Ishikawa (cell line): ENCODE results near the gene DEF6.

Source experiments
- CEBPB ChIP-seq: IDR thresholded peaks from 2 replicates; pipeline ENCODE4 v1.6.1; 2012
- CREB1 ChIP-seq: IDR thresholded peaks from 2 replicates; pipeline ENCODE4 v1.6.1; 2012; ENCODE audit warnings: low read depth
- EGR1 ChIP-seq: IDR thresholded peaks from 2 replicates; pipeline ENCODE4 v1.6.1; 2012
- EP300 ChIP-seq: IDR thresholded peaks from 2 replicates; pipeline ENCODE4 v1.6.1; 2012; ENCODE audit warnings: borderline replicate concordance
- FOXM1 ChIP-seq: IDR thresholded peaks from 2 replicates; pipeline ENCODE4 v1.6.1; 2012; ENCODE audit warnings: low read depth, borderline replicate concordance
- NFIC ChIP-seq: IDR thresholded peaks from 2 replicates; pipeline ENCODE4 v1.6.1; 2012
- RAD21 ChIP-seq: IDR thresholded peaks from 2 replicates; pipeline ENCODE4 v1.6.1; 2012; ENCODE audit warnings: low read depth
- REST ChIP-seq: IDR thresholded peaks from 2 replicates; pipeline ENCODE4 v1.6.1; 2012; ENCODE audit warnings: low read depth, mild to moderate bottlenecking
- TAF1 ChIP-seq: IDR thresholded peaks from 2 replicates; pipeline ENCODE4 v1.6.1; 2012; ENCODE audit warnings: low read depth, mild to moderate bottlenecking
- TCF12 ChIP-seq: IDR thresholded peaks from 2 replicates; pipeline ENCODE4 v1.6.1; 2012; ENCODE audit warnings: low read depth
- TEAD4 ChIP-seq: IDR thresholded peaks from 2 replicates; pipeline ENCODE4 v1.6.1; 2012
- YY1 ChIP-seq: IDR thresholded peaks from 2 replicates; pipeline ENCODE4 v1.6.1; 2012; ENCODE audit warnings: low read depth
- ZBTB7A ChIP-seq: IDR thresholded peaks from 2 replicates; pipeline ENCODE4 v1.6.1; 2012; ENCODE audit warnings: low read depth
- TF ChIP-seq, protein P1 (sequence below): IDR thresholded peaks from 2 replicates; pipeline ENCODE4 v1.6.1; 2012
- TF ChIP-seq, protein P2 (sequence below): IDR thresholded peaks from 2 replicates; pipeline ENCODE4 v1.6.1; 2012

DEF6 gene

GRCh38 chr6:35294308-35294945 is 3.2 kb upstream of the DEF6 start:
- TF ChIP-seq EP300: no peak
- peak; percentile 78 for TF ChIP-seq RAD21
- no peak for TF ChIP-seq TCF12
- no peak for TF ChIP-seq YY1
- no peak for TF ChIP-seq FOXM1

GRCh38 chr6:35295036-35295435 is 2.6 kb upstream of the DEF6 start:
- no peak for TF ChIP-seq YY1
- no peak for TF ChIP-seq TAF1
- no peak for TF ChIP-seq TCF12
- no peak for TF ChIP-seq TEAD4
- TF ChIP-seq REST: no peak
- TF ChIP-seq, protein P1, sequence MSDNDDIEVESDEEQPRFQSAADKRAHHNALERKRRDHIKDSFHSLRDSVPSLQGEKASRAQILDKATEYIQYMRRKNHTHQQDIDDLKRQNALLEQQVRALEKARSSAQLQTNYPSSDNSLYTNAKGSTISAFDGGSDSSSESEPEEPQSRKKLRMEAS: no peak
- no peak for TF ChIP-seq ZBTB7A
- TF ChIP-seq, protein P2, sequence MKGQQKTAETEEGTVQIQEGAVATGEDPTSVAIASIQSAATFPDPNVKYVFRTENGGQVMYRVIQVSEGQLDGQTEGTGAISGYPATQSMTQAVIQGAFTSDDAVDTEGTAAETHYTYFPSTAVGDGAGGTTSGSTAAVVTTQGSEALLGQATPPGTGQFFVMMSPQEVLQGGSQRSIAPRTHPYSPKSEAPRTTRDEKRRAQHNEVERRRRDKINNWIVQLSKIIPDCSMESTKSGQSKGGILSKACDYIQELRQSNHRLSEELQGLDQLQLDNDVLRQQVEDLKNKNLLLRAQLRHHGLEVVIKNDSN: no peak
- TF ChIP-seq NFIC: no peak
- TF ChIP-seq FOXM1: no peak
- no peak for TF ChIP-seq RAD21
- no peak for TF ChIP-seq EP300
- TF ChIP-seq CEBPB: no peak
- no peak for TF ChIP-seq EGR1

- TF ChIP-seq TEAD4 (no peak), EGR1 (no peak), TCF12 (no peak), TAF1 (no peak), REST (no peak), RAD21 (no peak), YY1 (no peak), CREB1 (no peak), FOXM1 (no peak)
- TF ChIP-seq, protein P2: no peak
Observed at GRCh38 chr6:35295521-35296315, 1.9 kb upstream of the DEF6 start.

- TF ChIP-seq FOXM1 (no peak), EGR1 (no peak), TAF1 (no peak), EP300 (no peak), CREB1 (no peak), CEBPB (no peak), NFIC (no peak), TCF12 (no peak), TEAD4 (no peak), YY1 (no peak), ZBTB7A (no peak), RAD21 (no peak), REST (no peak)
- TF ChIP-seq, protein P1: no peak
- TF ChIP-seq, protein P2: no peak
Observed at GRCh38 chr6:35296931-35297600, 552 bp upstream of the DEF6 start.
